NCI-H82 treated with DMSO at 0.1 percent for 48 hours (cell line): ENCODE data around the gene FOXD4L6.
"Not testable (repeated sequence)": the region's sequence is repeated elsewhere in the genome, so short reads cannot be mapped to it uniquely, and the experiment has no call there.

Experiments used
- DNase-seq: peaks from one replicate; lab custom pipeline; 2025; ENCODE audit not compliant: unreplicated experiment; lab: John Stamatoyannopoulos, UW

FOXD4L6 gene

GRCh38 chr9:41128581-41128980, at the start of gene FOXD4L6:
TSS of gene FOXD4L6 (minus strand) at chr9:41128681. CDS start at chr9:41128383, 298 bp downstream.
- not testable (repeated sequence) for DNase-seq

DNA sequence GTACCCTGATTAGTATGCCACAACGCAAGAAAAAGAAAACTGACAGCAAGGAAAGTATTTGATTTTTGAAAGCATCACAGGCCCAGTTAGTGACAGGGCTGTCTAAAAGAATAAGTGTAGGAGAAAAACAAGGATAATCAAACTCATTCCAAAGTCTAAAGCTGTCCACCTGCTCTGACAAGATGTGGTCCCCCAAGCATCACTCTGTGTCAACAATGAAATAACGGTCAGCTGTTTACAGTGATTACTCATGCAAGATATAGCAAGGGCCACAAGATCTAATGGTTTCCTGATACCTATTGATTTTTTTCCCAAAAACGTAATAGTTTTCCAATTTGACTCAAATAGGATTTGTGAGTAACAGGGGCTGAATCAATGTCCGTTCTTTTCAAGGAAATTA, 46.5 kb upstream of the FOXD4L6 start:
- not testable (repeated sequence) for DNase-seq

DNA sequence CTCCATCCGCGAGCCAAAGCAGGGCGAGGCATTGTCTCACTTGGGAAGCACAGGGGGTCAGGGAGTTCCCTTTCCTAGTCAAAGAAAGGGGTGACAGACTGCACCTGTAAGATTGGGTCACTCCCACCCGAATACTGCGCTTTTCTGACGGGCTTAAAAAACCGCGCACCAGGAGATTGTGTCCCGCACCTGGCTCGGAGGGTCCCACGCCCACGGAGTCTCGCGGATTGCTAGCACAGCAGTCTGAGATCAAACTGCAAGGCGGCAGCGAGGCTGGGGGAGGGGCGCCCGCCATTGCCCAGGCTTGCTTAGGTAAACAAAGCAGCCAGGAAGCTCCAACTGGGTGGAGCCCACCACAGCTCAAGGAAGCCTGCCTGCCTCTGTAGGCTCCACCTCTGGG, 21.6 kb upstream of the FOXD4L6 start:
- not testable (repeated sequence) for DNase-seq

DNA sequence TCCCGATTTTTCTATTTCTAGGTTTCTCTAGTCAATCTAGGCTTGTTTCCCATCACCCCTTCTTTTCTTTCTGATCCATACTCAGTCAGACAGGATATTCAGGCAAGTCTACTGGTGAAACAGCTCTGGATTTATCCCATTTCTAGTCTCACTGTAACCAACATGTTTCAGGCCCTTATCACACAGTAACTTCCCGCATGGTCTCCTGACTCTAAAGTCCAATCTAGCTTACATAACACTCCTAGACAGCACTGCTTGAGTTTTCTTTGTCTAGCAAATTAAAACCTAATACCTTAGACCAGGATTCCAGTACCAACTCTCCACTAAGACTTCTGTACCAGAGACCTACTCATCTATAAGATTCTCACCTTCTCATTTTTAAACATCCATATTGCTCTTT, 13.4 kb upstream of the FOXD4L6 start:
- not testable (repeated sequence) for DNase-seq

DNA sequence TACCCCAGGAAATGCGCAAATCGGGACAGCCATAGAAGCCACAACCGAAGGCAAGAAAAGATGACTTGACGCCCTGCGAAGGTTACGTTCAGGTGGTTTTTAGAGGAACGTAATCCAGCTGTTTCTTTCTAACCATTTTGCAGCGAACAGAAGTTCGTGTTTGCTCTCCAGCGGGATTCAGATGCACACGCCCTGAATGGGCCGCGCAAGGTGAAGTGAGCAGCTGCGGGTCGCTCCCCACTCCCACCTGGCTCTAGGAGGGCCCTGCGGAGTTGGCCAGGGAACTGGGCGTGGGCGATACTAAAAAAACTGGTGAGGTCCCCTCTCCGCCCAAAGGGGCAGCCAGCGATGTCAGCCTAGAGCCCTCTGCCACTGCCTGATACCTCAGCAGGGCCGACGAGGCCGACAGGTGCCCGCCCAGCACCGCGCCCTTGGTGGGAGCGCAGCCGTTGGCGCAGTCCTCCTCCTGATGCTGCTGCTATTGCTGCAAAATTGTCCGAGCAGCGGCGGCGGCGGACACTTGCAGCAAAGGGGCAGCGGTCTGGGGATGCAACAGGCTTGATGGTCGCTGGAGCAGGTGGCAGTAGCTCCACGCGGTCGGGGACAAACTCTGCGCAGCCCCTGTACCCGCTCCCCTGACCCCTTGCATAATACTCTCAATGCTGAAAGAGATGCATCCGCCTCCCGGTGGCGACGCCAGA, 1.6 kb downstream of the FOXD4L6 start:
- not testable (repeated sequence) for DNase-seq

DNA sequence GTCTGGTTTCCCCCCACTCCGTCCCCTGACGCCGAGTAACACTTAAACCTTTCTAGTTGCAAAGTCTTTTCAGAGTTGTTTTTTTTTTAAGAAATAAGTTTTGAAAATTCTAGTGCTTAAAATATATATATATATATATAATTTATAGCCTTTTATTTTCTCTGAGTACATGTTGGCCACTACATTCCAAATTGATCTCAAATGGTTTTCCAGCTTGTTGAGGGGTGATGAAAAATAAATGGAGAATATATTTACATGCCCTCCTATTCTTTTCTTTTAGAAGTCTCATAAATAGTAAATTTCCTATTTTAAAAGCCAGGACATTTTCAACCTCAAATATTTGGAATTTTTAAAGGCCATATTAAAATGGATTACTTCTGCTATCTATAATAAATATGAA, 2.5 kb downstream of the FOXD4L6 start:
- DNase-seq = not testable (repeated sequence)

GRCh38 chr9:41125109-41125658, 3.3 kb downstream of the FOXD4L6 start:
- DNase-seq = not testable (repeated sequence)

GRCh38 chr9:41124250-41125108, 4.0 kb downstream of the FOXD4L6 start:
- DNase-seq = not testable (repeated sequence)

GRCh38 chr9:41123812-41124211, 4.7 kb downstream of the FOXD4L6 start:
- not testable (repeated sequence) for DNase-seq

- DNase-seq = not testable (repeated sequence)
Measured at GRCh38 chr9:41123396-41123795, 5.1 kb downstream of the FOXD4L6 start.

DNA sequence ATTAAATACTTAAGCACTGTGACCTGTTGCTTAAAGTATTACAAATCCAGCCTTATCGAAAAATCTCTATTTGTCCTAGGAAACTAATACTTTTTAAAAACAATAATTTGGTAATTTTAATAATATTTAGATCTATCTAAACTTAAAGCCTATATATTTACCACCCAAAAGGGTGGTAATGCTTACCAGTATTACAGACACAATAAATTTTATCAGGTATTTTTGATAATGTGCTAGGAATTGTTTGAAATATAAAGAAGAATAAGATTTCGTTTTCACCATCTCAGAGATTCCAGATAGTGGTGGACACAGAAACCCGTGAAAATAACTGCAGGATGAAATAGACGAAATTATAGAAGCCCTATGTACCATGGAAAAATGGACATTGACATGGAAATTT, 7.8 kb downstream of the FOXD4L6 start:
- DNase-seq = not testable (repeated sequence)

- not testable (repeated sequence) for DNase-seq
Measured at GRCh38 chr9:41119719-41120118, 8.8 kb downstream of the FOXD4L6 start.

DNA sequence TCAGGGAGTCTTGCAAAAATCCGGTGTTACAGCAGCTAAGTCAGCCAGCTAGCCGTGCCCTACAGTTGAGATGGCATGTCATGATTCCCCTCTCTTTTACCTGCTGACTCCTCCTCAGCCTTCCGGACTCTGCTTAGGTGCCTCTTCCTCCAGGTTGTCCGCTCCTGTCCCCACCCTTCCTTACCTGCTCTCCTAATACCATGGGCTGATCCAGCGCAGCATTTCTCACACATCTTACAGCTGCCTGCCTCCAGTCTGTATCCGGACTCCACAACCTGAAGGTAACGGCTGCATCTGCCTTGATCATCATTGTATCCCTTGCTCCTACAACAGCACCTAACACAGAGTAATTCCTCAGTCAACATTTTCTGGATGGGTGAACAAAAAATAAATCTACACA, 9.2 kb downstream of the FOXD4L6 start:
- DNase-seq = not testable (repeated sequence)

GRCh38 chr9:41113348-41113747, 15.1 kb downstream of the FOXD4L6 start:
- DNase-seq = not testable (repeated sequence)

- DNase-seq = not testable (repeated sequence)
Measured at GRCh38 chr9:41111414-41111813, 17.1 kb downstream of the FOXD4L6 start.

GRCh38 chr9:41110913-41111312, 17.6 kb downstream of the FOXD4L6 start:
- not testable (repeated sequence) for DNase-seq

GRCh38 chr9:41109253-41109652, 19.2 kb downstream of the FOXD4L6 start:
- DNase-seq = not testable (repeated sequence)

DNA sequence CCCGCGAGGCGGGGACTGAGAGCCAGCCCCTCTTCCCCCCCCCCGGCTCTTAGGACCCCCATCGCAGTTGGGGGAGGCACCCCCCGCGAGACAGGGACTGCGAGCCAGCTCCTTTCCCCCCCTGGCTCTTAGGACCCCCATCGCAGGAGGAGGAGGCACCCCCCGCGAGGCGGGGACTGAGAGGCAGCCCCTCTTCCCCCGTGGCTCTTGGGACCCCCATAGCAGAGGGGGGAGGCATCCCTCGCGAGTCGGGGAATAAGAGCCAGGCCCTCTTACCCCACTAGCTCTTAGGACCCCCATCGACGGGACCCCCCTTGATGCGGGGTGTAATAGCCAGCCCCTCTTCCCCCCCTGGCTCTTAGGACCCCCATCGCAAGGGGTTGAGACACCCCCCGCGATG, 19.7 kb downstream of the FOXD4L6 start:
- DNase-seq = not testable (repeated sequence)

- not testable (repeated sequence) for DNase-seq
Measured at GRCh38 chr9:41106472-41107116, 21.9 kb downstream of the FOXD4L6 start.

DNA sequence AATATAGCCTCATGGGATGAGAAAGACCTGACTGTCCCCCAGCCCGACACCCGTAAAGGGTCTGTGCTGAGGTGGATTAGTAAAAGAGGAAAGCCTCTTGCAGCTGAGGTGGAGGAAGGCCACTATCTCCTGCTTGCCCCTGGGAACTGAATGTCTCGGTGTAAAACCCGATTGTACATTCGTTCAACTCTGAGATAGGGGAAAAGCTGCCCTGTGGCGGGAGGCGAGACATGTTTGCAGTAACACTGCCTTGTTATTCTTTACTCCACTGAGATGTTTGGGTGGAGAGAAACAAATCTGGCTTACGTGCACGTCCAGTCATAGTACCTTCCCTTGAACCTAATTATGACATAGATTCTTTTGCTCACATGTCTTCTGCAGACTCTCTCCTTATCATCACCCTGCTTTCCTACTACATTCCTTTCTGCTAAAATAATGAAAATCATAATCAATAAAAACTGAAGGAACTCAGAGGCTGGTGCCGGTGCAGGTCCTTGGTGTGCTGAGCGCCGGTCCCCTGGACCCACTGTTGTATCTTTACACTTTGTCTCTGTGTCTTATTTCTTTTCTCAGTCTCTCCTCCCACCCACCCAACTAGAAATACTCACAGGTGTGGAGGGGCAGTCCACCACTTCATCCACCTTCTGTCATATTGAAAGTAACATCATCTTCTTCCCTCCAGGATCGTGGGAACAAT, 22.8 kb downstream of the FOXD4L6 start:
- not testable (repeated sequence) for DNase-seq
